Duodenal mucosa (tissue), 2 donors: ENCODE data around the gene ADAMTS17.

Experiments
- H3K27ac ChIP-seq: one replicate; pipeline ENCODE4 v1.7.0; 2013; ENCODE audit warnings: low read depth, low read length
- H3K27me3 ChIP-seq, 2 donors: one replicate each; pipeline ENCODE4 v1.7.0; 2013; ENCODE audit warnings: low read length in 2 of 2, control low read depth in 1 of 2; ENCODE audit not compliant: insufficient read depth in 2 of 2, control insufficient read depth in 1 of 2
- H3K36me3 ChIP-seq, 2 donors: one replicate each; pipeline ENCODE4 v1.7.0; 2013; ENCODE audit warnings: low read length in 2 of 2, control low read depth in 1 of 2; ENCODE audit not compliant: insufficient read depth in 2 of 2, control insufficient read depth in 1 of 2
- H3K4me1 ChIP-seq, 2 donors: one replicate each; pipeline ENCODE4 v1.7.0; 2013; ENCODE audit warnings: low read length in 2 of 2, control low read depth in 1 of 2; ENCODE audit not compliant: insufficient read depth in 2 of 2, control insufficient read depth in 1 of 2
- H3K4me3 ChIP-seq, 2 donors: one replicate each; pipeline ENCODE4 v1.7.0; 2013; ENCODE audit warnings: low read length in 2 of 2, low read depth in 1 of 2
- H3K9ac ChIP-seq, 2 donors: one replicate each; pipeline ENCODE4 v1.7.0; 2013; ENCODE audit warnings: low read length in 2 of 2, low read depth in 1 of 2
- H3K9me3 ChIP-seq, 2 donors: one replicate each; pipeline ENCODE4 v1.7.0; 2013; ENCODE audit warnings: low read length in 2 of 2, control low read depth in 1 of 2; ENCODE audit not compliant: control insufficient read depth in 1 of 2

Gene ADAMTS17

DNA sequence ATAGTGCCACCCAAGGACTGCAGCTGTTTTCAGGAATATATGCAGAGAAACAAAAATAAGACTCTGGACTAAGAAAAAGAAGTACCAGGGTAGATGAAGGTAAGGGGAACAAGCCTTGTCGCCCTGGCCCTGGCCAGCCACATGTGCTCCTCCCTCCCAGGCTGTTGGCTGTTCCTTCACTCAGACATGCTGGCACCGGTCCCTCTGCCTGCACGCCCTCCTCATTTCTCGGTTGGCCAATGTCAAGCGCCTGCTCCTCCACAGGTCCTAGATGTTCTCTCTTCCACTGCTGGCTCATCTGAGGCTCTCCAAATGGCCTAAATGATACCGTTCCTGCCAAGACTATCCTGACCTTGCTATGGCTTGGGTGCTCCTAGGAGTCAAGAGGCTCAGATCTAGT, 320.1 kb downstream of the ADAMTS17 start:
- no peak overlapping the region for H3K27ac ChIP-seq
- H3K9me3 ChIP-seq, result no peaks in the 10 kb centered on the region
- H3K27me3 ChIP-seq, result no peaks in the 10 kb centered on the region
- no peak overlapping the region for H3K4me3 ChIP-seq
- no peaks in the 10 kb centered on the region for H3K4me1 ChIP-seq
- H3K36me3 ChIP-seq, result no peaks in the 10 kb centered on the region
- no peak overlapping the region for H3K9ac ChIP-seq

- H3K27ac ChIP-seq, result no peak overlapping the region
- no peaks in the 10 kb centered on the region for H3K36me3 ChIP-seq
- H3K4me1 ChIP-seq, result no peaks in the 10 kb centered on the region
- H3K27me3 ChIP-seq, result no peaks in the 10 kb centered on the region
- no peaks in the 10 kb centered on the region for H3K9me3 ChIP-seq
- H3K4me3 ChIP-seq, result no peak overlapping the region
- no peak overlapping the region for H3K9ac ChIP-seq
Measured at GRCh38 chr15:100020614-100021013, 321.2 kb downstream of the ADAMTS17 start.

DNA sequence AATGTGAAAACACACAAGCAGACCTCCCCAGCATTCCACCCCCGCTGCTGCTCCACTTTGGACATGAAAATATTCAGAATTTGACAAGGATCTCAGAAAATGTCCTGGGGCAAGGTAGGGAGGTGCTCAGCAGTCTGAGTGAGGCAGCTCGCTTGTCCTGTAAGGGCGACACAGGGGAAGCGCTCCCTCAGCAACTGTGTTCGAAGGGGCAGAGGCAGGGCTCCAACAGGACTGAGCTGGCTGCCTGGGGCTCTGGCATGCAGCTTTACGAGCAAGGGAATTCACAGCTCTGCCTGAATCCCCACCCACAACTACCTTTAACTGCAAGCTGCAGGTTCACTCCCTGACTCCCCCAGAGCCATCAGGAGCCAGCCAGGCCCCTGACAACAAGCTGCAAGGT, 321.6 kb downstream of the ADAMTS17 start:
- Histone ChIP-seq H3K27me3 (no peaks in the 10 kb centered on the region), H3K4me1 (no peaks in the 10 kb centered on the region), H3K36me3 (no peaks in the 10 kb centered on the region), H3K9me3 (no peaks in the 10 kb centered on the region), H3K9ac (no peak overlapping the region), H3K27ac (no peak overlapping the region), H3K4me3 (no peak overlapping the region)

- Histone ChIP-seq H3K9me3 (no peaks in the 10 kb centered on the region), H3K27me3 (no peaks in the 10 kb centered on the region), H3K36me3 (no peaks in the 10 kb centered on the region), H3K9ac (no peak overlapping the region), H3K4me1 (no peaks in the 10 kb centered on the region), H3K27ac (no peak overlapping the region), H3K4me3 (no peak overlapping the region)
Measured at GRCh38 chr15:100019601-100020000, 322.2 kb downstream of the ADAMTS17 start.

- Histone ChIP-seq H3K9ac (no peak overlapping the region), H3K4me1 (no peaks in the 10 kb centered on the region), H3K9me3 (no peaks in the 10 kb centered on the region), H3K27ac (no peak overlapping the region), H3K36me3 (no peaks in the 10 kb centered on the region), H3K27me3 (no peaks in the 10 kb centered on the region), H3K4me3 (no peak overlapping the region)
Measured at GRCh38 chr15:100018191-100018590, 323.6 kb downstream of the ADAMTS17 start.

- Histone ChIP-seq H3K9me3 (no peaks in the 10 kb centered on the region), H3K27ac (no peak overlapping the region), H3K36me3 (no peaks in the 10 kb centered on the region), H3K27me3 (no peaks in the 10 kb centered on the region), H3K9ac (no peak overlapping the region), H3K4me1 (no peaks in the 10 kb centered on the region), H3K4me3 (no peak overlapping the region)
Measured at GRCh38 chr15:100017140-100017539, 324.6 kb downstream of the ADAMTS17 start.

GRCh38 chr15:100016632-100017031, 325.1 kb downstream of the ADAMTS17 start:
- no peak overlapping the region for H3K9ac ChIP-seq
- no peaks in the 10 kb centered on the region for H3K9me3 ChIP-seq
- no peaks in the 10 kb centered on the region for H3K36me3 ChIP-seq
- H3K4me1 ChIP-seq, result no peaks in the 10 kb centered on the region
- no peaks in the 10 kb centered on the region for H3K27me3 ChIP-seq
- H3K27ac ChIP-seq, result no peak overlapping the region
- no peak overlapping the region for H3K4me3 ChIP-seq

DNA sequence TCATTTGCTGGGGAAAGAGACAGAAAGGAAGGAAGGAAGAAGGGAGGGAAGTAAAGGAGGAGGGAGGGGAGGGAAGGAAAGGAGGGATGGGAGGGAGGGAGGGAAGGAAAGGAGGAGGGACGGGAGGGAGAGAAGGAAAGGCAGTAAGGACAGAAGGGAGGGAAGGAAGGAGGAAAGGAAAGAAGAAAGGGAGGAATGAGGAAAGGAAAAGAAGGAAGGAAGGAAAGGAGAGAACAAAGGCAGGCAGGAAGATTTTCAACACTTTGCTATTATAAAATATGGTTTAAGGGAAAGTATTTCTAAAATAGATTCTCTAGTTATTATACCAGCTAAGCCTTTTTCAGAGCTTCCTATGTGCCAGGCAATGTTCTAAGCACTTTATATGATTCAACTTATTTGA, 330.5 kb downstream of the ADAMTS17 start:
- no peaks in the 10 kb centered on the region for H3K4me1 ChIP-seq
- no peak overlapping the region for H3K4me3 ChIP-seq

DNA sequence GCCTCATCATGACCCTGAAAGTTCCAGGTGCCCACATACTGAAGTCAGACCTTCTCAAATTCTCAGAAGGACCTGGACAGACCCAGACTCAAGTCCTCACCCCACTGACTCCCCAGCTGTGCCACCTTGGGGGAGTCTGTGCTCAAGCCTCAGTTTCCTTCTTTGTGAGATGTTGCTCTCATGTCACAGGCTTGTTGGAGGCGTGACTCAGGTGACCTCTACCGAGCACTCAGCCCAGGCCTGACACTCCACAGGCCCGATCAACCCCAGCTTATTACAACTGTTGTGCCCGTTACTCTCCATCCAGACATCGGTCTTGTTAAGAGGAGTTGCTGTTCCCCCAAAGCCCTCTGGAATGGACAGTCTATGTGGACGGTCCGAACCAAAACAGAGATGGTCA, 332.4 kb downstream of the ADAMTS17 start:
- H3K27ac ChIP-seq, result no peak overlapping the region
- no peaks in the 10 kb centered on the region for H3K27me3 ChIP-seq
- no peak overlapping the region for H3K4me3 ChIP-seq
- H3K4me1 ChIP-seq, result no peaks in the 10 kb centered on the region
- no peaks in the 10 kb centered on the region for H3K9me3 ChIP-seq
- H3K36me3 ChIP-seq, result no peaks in the 10 kb centered on the region
- no peak overlapping the region for H3K9ac ChIP-seq

More for the DNA sequence above, 330.5 kb downstream of the ADAMTS17 start:
- H3K27ac ChIP-seq, result no peak overlapping the region
- no peaks in the 10 kb centered on the region for H3K27me3 ChIP-seq
- no peak overlapping the region for H3K9ac ChIP-seq
- H3K36me3 ChIP-seq, result no peaks in the 10 kb centered on the region
- no peaks in the 10 kb centered on the region for H3K9me3 ChIP-seq

DNA sequence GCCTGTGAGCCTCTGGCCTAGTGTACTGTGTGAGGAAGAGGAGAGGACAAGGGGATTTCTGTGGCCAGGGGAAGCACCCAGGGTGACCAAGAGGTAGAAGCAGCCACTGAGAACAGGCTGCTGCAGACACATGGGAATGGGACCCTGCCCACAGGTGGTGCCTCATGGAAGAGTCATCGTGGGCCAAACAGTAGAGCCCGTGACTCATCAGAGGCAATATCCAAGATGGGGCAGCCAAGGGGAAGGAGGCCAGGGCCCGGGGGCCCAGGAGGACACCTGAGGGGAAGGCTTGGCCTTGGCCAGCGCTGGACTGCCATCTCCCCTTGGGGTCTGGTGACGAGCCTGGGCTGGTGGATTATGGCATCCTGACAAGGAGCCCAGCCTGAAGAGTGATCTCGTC, 333.5 kb downstream of the ADAMTS17 start:
- H3K27me3 ChIP-seq, result no peaks in the 10 kb centered on the region
- no peak overlapping the region for H3K27ac ChIP-seq
- no peak overlapping the region for H3K9ac ChIP-seq
- H3K36me3 ChIP-seq, result no peaks in the 10 kb centered on the region
- H3K9me3 ChIP-seq, result no peaks in the 10 kb centered on the region
- no peaks in the 10 kb centered on the region for H3K4me1 ChIP-seq
- no peak overlapping the region for H3K4me3 ChIP-seq

GRCh38 chr15:100007609-100008008, 334.2 kb downstream of the ADAMTS17 start:
- Histone ChIP-seq H3K4me1 (no peaks in the 10 kb centered on the region), H3K9me3 (no peaks in the 10 kb centered on the region), H3K27me3 (no peaks in the 10 kb centered on the region), H3K4me3 (no peak overlapping the region), H3K36me3 (no peaks in the 10 kb centered on the region), H3K27ac (no peak overlapping the region), H3K9ac (no peak overlapping the region)
